ENCODE results near the gene CHAD.

The CHAD gene

DNA sequence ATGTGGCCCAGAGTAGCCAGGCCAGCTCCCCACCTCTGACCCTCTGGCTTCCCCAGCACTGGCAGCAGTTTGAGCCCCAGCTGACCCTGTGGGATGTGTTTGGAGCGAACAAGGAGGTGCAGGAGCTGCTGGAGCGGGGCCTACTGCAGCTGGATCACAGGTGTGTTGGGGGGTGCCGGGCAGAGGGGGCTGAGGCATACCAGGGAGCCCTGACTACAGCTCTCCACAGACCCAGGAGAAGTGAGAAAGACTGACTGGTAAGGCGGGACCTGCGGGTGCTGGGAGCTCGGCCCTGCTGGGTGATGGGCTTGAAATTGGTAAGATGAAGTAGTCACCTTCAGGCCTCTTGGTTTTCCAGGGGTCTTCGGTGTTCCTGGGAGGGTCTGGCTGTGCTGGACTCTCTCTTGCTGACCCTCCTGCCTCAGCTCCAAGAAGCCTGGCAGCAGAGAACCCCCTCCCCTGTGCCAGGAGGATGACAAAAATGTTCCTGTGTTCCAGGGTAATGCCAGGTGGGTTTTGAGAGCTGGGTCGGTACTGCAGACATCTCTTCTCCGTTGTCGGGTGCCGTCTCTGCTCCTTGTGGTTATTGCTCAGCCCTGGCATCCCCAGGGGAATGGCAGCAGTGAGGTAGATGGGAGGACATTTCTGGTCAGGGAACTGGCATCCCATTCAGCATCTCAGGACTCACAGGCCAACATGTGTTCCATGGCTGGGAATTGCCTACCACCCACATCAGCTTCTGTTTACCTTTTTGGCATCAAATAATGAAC is 15.9 kb upstream of the CHAD start:
- Histone ChIP-seq H3K9me3 (ENCODE audit: low read length) (no peaks in the 10 kb centered on the region), H3K36me3 (ENCODE audit: insufficient read depth, low read length) (peaks cover 9% of the 10 kb centered on the region), H2AFZ (ENCODE audit: low read depth, low read length) (no peak overlapping the region), H3K27me3 (ENCODE audit: insufficient read depth, low read length) (no peaks in the 10 kb centered on the region), H3K4me3 (ENCODE audit: low read length) (no peak overlapping the region), H3K4me1 (ENCODE audit: insufficient read depth, low read length) (peaks cover 6% of the 10 kb centered on the region)

GRCh38 chr17:50483266-50483665 is 14.6 kb upstream of the CHAD start:
- Histone ChIP-seq H3K27me3 (ENCODE audit: insufficient read depth, low read length) (no peaks in the 10 kb centered on the region), H3K9me3 (ENCODE audit: low read length) (no peaks in the 10 kb centered on the region), H3K4me1 (ENCODE audit: insufficient read depth, low read length) (peaks cover 8% of the 10 kb centered on the region), H2AFZ (ENCODE audit: low read depth, low read length) (no peak overlapping the region), H3K36me3 (ENCODE audit: insufficient read depth, low read length) (peaks cover 9% of the 10 kb centered on the region), H3K4me3 (ENCODE audit: low read length) (no peak overlapping the region)

DNA sequence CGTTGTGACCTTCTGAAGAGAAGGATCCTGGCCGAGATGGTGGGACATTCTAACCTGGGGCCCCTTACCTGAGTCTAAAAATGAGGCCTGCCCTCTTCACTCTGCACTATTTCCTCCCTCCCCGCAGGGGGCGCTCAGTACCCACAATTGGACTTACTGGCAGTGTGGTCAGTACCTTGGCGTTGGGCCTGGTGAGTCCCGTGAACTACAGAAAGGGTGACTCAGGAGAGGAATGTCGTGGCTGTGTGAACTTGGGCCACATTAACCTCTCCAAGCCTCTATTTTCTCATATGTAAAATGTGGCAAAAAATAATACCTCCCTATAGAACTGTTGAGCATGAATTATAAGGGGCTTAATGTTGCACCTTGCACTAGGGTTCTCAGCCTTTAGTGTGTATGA is 13.8 kb upstream of the CHAD start:
- peaks cover 9% of the 10 kb centered on the region for H3K36me3 ChIP-seq (ENCODE audit: insufficient read depth, low read length)
- H3K4me1 ChIP-seq (ENCODE audit: insufficient read depth, low read length): peaks cover 12% of the 10 kb centered on the region
- no peak overlapping the region for H2AFZ ChIP-seq (ENCODE audit: low read depth, low read length)
- no peaks in the 10 kb centered on the region for H3K27me3 ChIP-seq (ENCODE audit: insufficient read depth, low read length)
- no peak overlapping the region for H3K4me3 ChIP-seq (ENCODE audit: low read length)
- H3K9me3 ChIP-seq (ENCODE audit: low read length): no peaks in the 10 kb centered on the region

- Histone ChIP-seq H3K36me3 (ENCODE audit: insufficient read depth, low read length) (peaks cover 9% of the 10 kb centered on the region), H3K4me3 (ENCODE audit: low read length) (no peak overlapping the region), H3K9me3 (ENCODE audit: low read length) (no peaks in the 10 kb centered on the region), H3K27me3 (ENCODE audit: insufficient read depth, low read length) (no peaks in the 10 kb centered on the region), H3K4me1 (ENCODE audit: insufficient read depth, low read length) (peaks cover 12% of the 10 kb centered on the region), H2AFZ (ENCODE audit: low read depth, low read length) (no peak overlapping the region)
These were observed 13.4 kb upstream of the CHAD start for GRCh38 chr17:50482110-50482509.

DNA sequence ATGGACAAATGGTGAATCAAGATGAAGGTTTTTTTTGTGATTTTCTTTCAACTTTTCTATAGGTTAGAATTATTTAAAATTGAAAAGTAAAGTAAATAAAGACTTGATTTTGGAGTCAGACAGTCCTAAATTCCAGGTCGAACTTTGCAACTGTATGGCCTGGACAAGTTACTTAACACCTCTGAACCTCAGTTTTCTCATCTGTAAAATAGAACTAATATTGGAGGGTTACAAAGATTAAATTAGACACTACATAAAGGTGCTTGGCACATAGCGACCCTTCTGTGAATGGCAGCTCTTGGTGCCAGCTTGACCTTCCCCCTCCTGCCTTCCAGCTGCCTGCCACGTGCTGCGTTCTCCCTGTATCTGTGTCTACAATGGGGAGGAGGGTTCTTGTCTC is 13.0 kb upstream of the CHAD start:
- H3K4me3 ChIP-seq (ENCODE audit: low read length): no peak overlapping the region

DNA sequence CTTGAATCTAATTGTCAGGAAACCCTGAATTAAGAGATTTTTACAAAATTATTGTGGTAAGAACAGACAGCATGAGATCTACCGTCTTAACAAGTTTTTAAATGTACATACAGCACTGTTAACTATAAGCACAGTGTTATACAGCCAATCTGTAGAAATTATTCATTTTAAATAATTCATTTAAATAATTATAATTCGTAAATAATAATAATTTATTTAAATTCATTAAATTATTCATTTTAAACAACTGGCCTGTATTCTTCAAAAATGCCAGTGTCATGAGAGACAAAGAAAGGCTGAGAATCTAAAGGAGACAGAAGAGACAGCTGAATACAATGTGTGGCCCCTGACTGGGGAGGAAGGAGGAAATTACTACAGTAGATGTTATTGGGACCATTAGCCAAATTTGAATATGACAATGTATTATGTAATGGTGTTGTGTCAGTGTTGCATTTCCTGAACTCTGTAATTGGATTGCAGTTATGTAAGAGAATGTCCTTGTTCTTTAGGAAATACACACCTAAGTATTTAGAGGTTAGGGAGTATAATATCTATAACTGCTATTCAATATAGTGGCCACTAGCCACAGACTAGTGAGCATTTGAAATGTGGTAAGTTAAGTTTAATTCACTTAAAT is 12.3 kb upstream of the CHAD start:
- Histone ChIP-seq H2AFZ (ENCODE audit: low read depth, low read length) (no peak overlapping the region), H3K36me3 (ENCODE audit: insufficient read depth, low read length) (peaks cover 9% of the 10 kb centered on the region), H3K27me3 (ENCODE audit: insufficient read depth, low read length) (no peaks in the 10 kb centered on the region), H3K9me3 (ENCODE audit: low read length) (no peaks in the 10 kb centered on the region), H3K4me1 (ENCODE audit: insufficient read depth, low read length) (peaks cover 12% of the 10 kb centered on the region), H3K4me3 (ENCODE audit: low read length) (no peak overlapping the region)

More for the DNA sequence above, 13.0 kb upstream of the CHAD start:
- no peak overlapping the region for H2AFZ ChIP-seq (ENCODE audit: low read depth, low read length)
- H3K9me3 ChIP-seq (ENCODE audit: low read length): no peaks in the 10 kb centered on the region
- H3K4me1 ChIP-seq (ENCODE audit: insufficient read depth, low read length): peaks cover 12% of the 10 kb centered on the region
- H3K36me3 ChIP-seq (ENCODE audit: insufficient read depth, low read length): peaks cover 9% of the 10 kb centered on the region
- H3K27me3 ChIP-seq (ENCODE audit: insufficient read depth, low read length): no peaks in the 10 kb centered on the region

DNA sequence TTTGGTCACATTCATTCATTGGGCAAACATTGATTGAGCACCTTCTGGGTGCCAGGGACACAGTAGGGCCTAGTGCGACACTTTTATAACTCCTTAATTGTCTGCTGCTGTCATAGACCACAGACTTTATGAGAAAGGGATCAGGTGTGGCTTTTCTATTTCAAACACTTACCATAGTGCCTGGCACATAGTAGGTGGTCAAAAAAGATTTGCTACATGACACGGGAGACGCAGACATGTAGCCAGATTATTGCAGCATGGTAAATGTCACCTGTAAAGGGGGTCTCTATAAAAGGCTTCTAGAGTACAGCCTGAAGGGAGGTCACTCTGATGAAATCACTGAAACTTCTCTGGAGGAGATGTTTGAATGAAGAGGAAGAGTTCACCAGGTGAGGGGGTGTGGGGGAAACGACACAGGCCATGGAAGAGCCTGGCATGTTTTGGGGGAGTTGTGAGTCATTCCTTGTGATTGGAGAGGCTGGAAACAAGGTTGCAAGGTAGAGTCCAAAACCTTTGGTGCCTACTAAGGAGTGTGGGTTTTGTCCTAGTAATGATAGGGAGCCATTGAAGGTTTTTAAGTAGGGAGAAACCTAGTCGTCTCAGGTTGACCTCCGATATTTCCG is 11.6 kb upstream of the CHAD start:
- no peak overlapping the region for H3K4me3 ChIP-seq (ENCODE audit: low read length)

DNA sequence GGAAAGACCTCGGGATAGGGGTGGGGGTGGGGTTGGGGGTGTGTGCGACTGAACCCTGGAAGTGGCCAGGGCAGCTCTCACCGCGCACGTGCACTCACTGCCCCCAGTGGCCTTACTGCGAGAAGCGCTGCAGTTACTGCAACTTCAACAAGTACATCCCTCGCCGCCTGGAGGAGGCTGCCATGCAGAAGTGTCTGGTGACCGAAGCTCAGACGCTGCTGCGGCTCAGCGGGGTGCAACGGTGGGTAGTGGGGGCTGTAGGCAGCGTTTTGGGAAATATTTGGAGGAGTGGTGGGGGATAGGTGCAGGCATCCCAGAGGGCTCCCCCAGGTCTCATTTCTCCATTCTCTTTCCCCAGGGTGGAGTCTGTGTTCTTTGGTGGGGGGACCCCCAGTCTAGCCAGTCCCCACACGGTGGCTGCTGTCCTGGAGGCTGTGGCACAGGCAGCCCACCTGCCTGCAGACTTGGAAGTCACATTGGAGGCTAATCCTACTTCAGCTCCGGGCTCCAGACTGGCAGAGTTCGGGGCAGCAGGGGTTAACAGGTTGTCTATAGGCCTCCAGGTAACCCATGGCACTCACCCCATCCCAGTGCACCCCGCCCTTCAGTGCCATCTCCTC is 11.0 kb upstream of the CHAD start:
- Histone ChIP-seq H2AFZ (ENCODE audit: low read depth, low read length) (peak overlapping the region; percentile 82), H3K9me3 (ENCODE audit: low read length) (no peaks in the 10 kb centered on the region), H3K4me1 (ENCODE audit: insufficient read depth, low read length) (peaks cover 12% of the 10 kb centered on the region), H3K36me3 (ENCODE audit: insufficient read depth, low read length) (peaks cover 3% of the 10 kb centered on the region), H3K27me3 (ENCODE audit: insufficient read depth, low read length) (peaks cover 8% of the 10 kb centered on the region), H3K4me3 (ENCODE audit: low read length) (peak overlapping the region; percentile 83)

More for the DNA sequence above, 11.6 kb upstream of the CHAD start:
- H3K27me3 ChIP-seq (ENCODE audit: insufficient read depth, low read length): peaks cover 6% of the 10 kb centered on the region
- peaks cover 5% of the 10 kb centered on the region for H3K36me3 ChIP-seq (ENCODE audit: insufficient read depth, low read length)
- H3K4me1 ChIP-seq (ENCODE audit: insufficient read depth, low read length): peaks cover 12% of the 10 kb centered on the region
- H2AFZ ChIP-seq (ENCODE audit: low read depth, low read length): no peak overlapping the region
- H3K9me3 ChIP-seq (ENCODE audit: low read length): no peaks in the 10 kb centered on the region

DNA sequence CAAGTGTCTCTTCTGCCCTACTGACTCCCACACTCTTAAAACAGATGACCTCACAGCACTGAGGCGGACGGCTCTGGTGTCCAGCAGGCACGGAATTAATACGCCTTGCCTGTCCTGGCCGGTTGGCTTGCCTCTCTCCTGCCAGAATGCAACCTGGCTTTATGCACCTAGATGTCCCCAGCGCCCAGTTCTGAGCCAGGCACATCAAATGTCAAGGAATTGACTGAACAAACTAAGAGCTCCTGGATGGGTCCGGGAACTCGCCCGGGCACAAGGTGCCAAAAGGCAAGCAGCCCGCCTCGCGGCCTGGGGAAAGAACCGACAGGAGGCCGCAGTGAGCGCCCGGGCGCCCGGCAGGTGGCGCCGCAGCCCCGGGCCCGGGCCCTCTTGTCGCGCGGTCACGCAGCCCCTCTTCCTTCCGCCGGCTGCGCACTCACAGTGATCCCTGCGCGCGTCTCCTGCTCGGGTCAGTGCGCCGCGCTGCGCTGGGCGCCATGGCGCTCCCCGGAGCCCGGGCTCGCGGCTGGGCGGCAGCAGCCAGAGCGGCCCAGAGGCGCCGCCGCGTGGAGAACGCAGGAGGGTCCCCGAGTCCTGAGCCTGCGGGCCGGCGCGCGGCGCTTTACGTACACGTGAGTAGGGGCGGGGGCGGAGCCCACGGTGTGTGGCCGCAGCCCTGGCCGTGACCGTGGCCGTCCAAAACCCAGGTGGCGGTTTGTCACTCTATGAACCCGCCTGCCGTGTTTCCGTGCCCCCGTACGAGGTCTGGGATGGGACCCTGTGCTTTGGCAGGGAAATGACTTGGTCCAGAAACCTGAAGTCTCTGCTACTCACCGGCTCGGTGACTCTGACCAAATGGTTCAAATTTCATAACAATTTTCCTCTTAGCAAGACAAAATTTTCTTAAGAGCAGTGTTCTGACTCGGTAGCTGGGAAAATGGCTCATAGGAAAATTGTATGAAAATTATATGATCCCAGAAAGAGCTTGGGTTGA is 10.0 kb upstream of the CHAD start, which contains the start of gene RSAD1:
Gene RSAD1 (plus strand): TSS at position 470 of the 991 bp plus-strand sequence. CDS start 25 bp downstream, at position 495.
- peaks cover 3% of the 10 kb centered on the region for H3K36me3 ChIP-seq (ENCODE audit: insufficient read depth, low read length)
- peaks cover 12% of the 10 kb centered on the region for H3K4me1 ChIP-seq (ENCODE audit: insufficient read depth, low read length)
- H3K27me3 ChIP-seq (ENCODE audit: insufficient read depth, low read length): peaks cover 12% of the 10 kb centered on the region
- H2AFZ ChIP-seq (ENCODE audit: low read depth, low read length): peak within 1 kb of the TSS; percentile 82
- H3K4me3 ChIP-seq (ENCODE audit: low read length): peak within 1 kb of the TSS; percentile 83
- no peaks in the 10 kb centered on the region for H3K9me3 ChIP-seq (ENCODE audit: low read length)

DNA sequence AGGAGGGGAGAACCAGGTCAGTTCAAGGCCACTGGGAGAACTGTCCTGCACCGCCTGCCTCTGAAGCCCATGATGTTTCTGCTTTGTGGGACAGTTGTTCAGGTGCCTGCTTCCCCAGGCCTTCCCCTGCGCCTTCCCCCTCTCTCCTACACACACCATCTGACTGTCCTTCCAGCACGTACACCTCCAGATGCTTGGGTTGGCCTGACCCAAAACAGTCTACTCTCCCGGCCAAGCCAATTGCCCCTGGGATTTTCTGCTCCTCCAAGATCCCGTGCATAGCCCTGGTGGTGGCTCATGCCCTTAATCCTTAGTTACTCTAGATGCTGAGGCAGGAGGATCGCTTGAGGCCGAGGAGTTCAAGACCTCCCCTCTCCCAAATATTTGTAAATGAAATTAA is 9.3 kb upstream of the CHAD start:
- peak overlapping the region; percentile 83 for H3K4me3 ChIP-seq (ENCODE audit: low read length)
- peaks cover 12% of the 10 kb centered on the region for H3K4me1 ChIP-seq (ENCODE audit: insufficient read depth, low read length)
- H3K36me3 ChIP-seq (ENCODE audit: insufficient read depth, low read length): no peaks in the 10 kb centered on the region
- peak overlapping the region; percentile 82 for H2AFZ ChIP-seq (ENCODE audit: low read depth, low read length)
- no peaks in the 10 kb centered on the region for H3K9me3 ChIP-seq (ENCODE audit: low read length)
- H3K27me3 ChIP-seq (ENCODE audit: insufficient read depth, low read length): peaks cover 16% of the 10 kb centered on the region

GRCh38 chr17:50476545-50477315 is 8.1 kb upstream of the CHAD start:
- H3K36me3 ChIP-seq (ENCODE audit: insufficient read depth, low read length): no peaks in the 10 kb centered on the region
- H3K9me3 ChIP-seq (ENCODE audit: low read length): no peaks in the 10 kb centered on the region
- no peak overlapping the region for H3K4me3 ChIP-seq (ENCODE audit: low read length)
- no peak overlapping the region for H2AFZ ChIP-seq (ENCODE audit: low read depth, low read length)
- H3K4me1 ChIP-seq (ENCODE audit: insufficient read depth, low read length): peaks cover 12% of the 10 kb centered on the region
- H3K27me3 ChIP-seq (ENCODE audit: insufficient read depth, low read length): peaks cover 24% of the 10 kb centered on the region
